Stimulated activated CD4-positive, alpha-beta T cell treated with anti-CD3 and anti-CD28 coated beads, Interleukin-2, amount 100 ng/mL, for 48 hours (primary cell): ENCODE results near the gene DOCK10.
"Not testable (repeated sequence)": the region's sequence is repeated elsewhere in the genome, so short reads cannot be mapped to it uniquely, and the experiment has no call there.

ENCODE experiments used
- DNase-seq, 2 donors: peaks; one replicate each; pipeline ENCODE4 v3.0.0-alpha.2; 2020

DOCK10 gene

DNA sequence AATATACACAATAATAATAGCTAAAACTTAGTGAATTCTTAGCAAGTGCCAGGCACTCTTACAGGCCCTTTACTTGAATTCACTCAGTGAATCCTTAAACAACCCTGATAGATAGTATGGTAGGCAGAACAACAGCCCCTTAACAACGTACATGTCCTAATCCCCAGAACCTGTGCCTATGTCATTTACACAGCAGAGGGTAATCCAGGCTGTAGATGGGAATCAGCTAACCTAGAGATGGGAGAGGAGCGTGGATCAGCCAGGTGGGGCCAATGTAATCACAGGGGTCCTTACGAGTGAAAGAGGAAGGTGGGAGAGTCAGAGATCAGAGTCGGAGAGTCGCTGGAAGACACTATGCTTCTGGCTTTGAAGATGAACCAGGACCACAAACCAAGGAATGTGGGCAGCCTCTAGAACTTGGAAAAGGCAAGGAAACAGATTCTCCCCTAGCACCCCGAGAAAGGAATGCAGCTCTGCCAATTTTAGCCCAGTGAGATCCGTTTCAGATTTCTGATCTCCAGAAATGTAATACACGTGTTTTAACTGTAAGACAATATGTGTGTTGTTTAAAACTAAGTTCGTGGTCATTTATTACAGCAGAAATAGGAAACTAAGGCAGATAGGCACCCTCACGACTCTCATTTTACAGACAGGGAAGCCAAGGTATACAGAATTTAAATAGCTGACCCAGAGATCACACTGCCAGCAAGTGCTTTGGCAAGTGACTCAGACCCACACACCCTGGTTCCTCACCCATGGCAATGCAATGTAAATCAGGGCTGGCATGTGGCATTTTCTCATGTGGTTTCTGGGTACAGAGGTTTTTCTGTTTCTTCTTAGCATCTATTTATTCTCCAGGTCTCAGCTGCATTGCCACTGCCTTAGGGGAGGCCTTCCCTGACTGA, 68.9 kb downstream of the DOCK10 start:
- no peak for DNase-seq

DNA sequence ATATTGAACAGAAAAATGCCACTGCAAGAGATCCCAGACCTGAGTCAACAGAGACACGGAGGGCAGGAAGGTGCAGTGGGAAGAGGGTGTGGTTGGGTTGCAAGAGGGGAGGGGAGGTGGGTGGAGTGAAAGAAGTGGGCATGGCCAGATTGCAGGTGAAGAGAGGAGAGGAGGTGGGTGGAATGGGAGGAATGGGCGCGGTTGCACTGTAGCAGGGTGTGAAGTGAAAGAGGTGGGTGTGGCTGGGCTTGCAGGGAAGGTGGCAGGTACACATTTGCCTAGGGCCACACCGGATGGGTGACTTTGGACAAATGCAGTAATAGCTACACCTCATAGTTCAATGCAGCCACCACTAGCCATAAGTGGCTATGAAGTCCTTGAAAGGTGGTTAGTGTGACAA, 71.1 kb downstream of the DOCK10 start:
- DNase-seq, result no peak

DNA sequence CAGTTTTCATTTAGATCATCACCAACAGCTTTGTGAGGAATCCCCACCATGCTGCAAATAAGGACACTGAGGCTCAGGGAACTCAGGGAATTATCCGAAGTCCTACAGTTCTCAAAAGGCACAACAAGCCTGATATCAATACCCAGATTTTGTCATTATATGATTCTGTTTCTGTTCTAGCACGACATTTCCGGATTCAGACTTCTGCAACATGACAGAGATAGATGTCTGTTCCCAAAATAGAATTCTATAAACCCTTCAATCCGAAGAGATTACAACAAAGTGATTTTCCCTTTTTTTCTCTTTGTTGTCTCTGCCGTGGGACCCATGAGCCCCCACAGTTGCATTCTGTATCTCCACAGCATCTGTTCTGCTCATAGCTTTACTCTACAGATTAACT, 72.0 kb downstream of the DOCK10 start:
- DNase-seq, result no peak

DNA sequence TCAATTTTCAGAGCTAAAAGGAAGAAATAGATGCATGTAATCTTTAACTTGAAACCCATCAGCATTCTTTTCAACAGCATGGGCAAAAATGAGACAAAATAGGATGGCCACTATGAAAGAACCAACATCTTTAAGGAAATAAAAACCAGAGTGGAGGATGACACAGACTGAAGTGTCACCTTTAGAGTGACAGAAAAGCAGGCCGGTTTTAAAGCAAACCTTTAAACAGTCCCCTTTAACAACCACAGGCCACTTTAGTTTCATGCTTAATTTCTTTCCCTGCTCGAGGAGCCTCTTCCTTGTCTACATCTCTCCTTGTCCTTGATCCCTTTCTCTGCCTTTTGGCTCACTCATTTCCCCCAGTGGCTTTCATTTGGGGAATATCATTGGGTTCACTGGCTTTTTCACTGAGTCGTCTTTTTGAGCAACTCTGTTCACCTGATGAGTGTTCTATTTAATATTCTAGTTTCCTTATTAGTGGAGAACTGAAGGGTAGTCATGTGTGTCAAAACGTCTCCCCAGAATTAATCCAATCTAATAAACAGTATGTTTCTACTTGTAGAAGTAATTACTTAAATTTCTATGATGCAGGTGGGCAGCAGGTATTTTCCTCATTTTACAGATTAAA, 72.5 kb downstream of the DOCK10 start:
- DNase-seq, result no peak

DNA sequence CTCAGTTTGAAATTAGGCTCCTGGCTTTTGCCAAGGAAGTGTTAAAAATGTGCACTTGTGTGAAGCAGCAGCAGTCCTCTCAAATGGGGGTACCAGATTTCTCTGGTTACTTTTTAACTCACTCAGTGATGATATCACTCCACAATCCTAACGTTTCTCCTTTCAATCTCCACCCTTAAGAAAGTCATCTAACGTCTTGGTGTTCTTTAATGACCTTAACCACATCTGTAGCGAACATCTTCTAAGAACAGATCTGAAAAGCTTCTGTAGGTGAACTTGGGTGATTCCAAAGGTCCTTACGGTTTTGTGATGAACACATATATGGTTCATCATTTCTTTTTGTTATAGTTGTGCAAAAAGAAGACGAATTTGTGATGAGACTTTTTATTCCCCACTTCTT, 73.2 kb downstream of the DOCK10 start:
- no peak for DNase-seq

DNA sequence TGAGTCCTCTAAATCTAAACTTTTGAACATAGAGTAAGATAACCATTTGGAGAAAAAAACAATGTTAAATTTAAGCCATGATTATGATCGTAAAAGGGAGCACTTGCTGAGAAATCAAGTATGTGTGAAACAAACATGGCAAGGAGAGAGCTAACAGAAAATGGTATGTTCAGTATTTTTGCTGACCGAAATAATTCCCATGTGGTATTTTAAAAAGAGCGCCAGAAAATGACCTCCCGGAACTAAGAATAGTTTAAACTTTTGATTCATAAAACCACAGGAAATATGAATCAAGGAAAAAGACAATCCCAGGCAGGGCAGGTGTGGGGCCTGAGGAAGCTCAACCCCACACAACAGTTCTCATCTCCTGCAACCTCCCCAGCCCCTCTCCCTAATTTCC, 74.2 kb downstream of the DOCK10 start:
- no peak for DNase-seq

DNA sequence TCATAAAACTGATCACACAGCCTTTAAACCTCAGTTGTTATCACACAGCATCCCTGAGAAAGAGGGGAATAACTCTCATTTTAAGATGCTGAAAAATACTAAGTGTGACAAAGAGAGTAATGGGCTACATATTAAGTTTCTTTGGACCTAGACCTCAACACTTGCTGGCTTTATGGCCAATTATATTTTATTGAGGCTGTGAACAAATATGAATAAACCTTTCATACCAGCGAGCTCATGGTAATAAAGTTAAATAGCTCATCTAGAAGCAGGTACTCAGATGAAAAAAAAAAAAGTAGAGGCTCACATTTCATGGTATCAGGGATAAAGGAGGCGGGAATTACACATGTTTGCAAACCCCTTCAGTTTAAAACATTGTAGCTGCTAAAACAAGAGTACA, 75.7 kb downstream of the DOCK10 start:
- DNase-seq, result no peak

DNA sequence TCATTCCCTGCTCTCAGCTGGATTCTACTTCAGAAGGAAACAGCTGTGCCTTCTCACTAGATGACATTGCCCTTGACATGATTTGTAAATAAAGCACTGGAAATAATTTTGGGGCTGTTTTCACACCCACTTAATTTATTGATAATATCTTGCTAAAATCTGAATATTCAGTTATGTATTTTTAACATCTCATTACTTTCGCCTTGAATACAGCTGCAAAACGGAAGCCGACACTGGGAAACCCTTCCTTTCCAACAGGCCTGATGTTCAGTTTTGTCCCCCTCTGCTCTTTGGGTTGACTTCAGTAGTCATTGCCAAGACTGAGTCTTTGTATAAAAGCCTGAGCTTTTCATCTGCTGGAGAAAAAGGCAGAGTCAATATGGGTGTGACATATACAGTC, 82.7 kb downstream of the DOCK10 start:
- no peak for DNase-seq

DNA sequence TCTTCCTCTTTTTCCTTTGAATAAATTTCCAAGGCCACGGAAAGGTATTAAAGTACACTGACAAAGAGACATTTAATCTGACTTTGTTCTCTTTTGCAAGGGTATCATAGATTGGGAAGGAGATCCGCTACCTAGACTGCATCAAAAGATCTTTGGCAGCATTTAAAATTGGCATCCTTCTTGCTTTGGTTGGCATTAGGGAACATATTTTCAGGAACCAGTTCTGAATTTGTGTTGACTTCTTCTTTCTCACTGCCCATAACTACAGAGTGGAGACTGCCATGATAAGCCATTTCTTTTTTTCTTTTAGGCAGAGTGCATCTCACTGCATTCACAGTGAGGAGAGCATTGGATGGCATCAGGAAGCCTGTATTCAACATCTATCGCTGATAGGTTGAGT, 83.4 kb downstream of the DOCK10 start:
- no peak for DNase-seq

DNA sequence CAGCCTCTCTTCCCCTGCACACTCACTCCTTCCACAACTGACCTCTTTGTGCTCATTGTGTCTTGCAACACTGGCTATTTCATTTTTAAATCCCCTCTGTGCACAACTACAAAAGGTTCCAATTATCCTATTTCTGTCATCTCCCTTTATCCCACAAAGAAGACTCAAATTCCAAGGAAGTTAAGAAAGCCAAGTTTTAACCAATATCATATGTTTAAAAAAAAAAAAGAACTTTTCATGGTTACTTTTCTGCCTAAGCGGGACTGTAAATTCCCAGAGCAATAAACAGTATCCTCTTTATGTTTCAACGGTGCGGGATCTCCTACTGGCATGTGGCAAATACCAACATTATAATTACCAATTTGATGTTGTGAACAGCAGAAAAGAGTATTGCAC, 83.8 kb downstream of the DOCK10 start:
- DNase-seq, result no peak

DNA sequence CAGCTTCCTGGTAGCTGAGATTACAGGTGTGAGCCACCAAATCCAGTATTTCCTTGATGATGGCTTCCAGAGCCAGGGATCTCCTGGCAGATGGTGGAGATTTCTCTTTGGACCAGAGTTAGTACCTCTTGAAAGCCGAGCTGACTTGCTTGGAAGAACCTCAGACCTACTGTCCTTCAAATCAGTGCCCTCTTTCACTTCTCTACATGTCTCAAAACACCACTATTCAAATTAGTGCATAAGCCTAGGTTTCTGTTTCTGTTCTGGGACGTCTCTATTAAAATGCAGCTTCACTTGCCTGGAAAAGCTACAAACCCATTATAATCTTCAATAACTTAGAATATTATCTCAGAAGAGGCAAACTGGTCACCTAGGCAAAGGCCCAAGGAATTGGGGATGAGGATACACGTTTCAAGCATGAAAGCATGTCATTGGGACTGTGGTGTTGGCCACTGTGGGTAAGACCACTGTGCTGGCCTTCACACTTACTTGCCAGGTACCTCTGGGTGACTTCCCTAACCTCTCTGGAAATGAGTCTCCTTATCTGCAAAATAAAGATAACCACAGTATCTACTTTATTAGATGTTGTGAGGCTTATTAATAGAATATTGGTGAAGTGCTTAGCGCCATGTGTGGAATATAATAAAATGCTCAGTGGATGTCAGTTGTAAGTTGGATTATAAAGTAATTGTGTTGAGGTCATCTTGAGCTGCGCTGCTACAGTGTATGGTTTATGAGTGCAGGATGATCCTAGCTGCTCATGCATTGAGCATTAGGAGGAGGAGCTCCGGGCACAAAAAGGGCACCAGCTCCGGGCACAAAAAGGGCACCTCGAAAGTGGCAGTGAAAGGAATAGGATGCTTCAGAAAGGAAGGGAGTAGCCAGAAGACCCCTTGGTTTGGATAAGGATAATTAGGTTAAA, 84.5 kb downstream of the DOCK10 start:
- no peak for DNase-seq

DNA sequence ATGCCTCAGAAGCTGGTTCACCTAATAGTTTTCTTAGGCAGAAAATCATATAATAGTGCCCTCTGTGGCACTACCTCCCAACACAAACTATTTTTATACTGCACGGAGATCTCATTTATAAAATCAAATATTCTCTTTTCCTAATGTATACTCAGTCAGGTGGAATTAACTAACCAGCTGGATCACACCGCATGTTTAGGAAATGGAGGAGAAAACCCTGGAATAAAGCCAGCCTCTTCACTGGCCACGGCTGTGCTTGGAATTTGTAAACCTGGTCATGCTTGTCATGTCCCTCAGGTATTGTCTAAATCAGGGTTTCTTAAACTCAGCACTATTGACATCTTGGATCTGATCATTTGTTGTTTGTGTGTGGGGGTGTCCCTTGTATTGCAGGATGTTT, 85.6 kb downstream of the DOCK10 start:
- no peak for DNase-seq

DNA sequence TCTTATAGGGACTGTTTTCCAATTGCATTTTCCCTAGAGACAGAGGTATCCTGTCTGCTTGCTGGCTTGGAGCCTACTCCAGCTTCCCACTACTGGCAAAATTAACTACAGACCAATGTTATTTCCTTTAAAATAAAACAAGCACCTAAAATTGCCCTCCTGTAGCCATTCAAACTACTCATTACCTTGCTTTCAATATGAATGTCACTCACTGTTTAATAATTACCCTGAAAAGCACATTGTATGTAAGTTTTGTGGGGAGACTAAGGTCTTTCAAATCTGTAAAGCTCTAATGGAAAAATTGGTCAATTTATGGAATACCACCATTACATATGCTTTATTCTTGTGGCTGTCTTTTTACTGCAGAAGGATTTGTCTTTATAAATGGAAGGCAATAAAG, 87.3 kb downstream of the DOCK10 start:
- DNase-seq, result no peak

DNA sequence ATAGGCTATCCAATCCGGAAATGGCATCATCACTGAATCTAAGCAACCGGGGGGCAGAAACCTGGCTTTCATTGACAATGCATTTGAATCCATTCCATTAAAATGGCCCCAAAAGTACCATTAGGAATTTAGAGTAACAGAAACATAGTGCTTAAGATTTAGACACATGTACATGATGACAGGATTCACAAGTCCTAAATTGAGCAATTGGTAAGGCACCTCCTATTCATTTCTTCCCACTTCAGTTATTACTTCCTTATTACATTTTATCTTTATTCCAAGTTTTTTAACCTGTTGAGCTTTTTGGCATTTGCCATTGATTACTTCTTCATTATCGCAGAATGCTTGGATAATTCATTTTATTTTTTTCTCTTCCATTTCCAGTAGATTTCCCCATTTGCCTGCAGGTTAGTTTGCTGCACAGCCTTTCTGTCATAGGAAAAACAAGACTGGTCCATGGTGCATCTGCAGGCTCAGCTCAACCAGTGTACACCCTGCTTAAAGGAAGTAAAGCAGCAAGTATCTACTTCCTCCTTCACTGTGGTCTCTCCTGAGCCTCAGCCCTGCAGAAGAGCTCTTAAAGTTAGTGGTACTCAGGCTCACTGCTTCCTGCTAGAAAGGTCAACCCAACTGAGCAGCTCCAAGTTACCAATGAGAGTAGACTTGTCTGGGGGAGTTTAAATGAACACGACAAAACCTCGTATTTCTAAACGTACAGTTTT, 89.2 kb downstream of the DOCK10 start:
- no peak for DNase-seq

DNA sequence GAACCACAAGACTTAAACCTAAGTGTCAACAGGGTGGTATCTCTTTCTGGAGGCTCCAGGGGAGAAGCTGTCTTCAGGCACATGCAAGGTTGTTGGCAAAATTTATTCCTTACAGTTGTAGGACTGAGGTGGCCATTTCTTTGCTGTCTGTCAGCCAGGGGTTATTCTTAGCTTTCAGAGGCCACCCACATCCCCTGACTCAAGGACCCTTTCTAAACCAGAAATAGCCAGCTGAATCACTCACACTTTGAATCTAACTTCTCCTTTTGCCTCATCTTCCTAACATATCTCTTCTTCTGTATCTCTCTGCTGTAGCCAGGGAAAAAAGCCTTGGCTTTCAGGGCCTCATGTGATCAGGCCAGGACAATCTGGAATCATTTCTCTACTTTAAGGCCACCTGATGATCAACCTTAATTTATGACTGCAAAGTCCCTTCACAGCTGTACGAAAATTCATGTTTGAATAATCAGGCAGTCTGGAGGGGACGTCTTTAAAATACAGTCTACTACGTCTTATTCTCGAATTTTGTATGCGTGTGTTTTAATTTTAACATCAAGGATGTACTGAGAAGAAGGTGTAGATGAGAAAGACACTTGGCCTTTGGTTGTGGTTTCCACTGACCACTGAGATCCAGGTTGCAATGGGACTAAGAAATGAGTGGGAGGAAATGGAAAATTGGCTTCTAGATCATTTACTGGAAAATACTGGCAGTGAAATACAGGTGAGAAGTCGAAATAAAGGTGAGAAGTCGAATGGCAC, 90.4 kb downstream of the DOCK10 start:
- DNase-seq, result no peak

DNA sequence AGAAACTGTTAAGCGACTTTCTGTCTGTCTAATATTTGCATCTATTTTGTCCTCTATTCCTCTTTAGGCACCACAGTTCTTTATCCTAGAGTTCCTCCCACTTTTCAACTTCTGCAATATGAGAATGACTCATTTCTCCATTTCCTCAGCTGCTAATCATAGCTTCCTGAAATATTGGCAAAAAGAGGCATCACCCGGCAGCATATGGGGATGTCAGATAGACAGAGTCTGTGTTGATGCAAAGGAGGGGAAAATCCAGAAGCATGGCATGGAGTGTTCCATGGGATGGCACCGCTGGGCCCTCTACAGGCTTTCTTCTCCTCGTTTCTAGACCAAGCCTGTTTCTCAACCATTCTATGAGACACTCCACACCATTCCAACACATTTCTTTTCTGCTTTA, 93.4 kb downstream of the DOCK10 start:
- no peak for DNase-seq

DNA sequence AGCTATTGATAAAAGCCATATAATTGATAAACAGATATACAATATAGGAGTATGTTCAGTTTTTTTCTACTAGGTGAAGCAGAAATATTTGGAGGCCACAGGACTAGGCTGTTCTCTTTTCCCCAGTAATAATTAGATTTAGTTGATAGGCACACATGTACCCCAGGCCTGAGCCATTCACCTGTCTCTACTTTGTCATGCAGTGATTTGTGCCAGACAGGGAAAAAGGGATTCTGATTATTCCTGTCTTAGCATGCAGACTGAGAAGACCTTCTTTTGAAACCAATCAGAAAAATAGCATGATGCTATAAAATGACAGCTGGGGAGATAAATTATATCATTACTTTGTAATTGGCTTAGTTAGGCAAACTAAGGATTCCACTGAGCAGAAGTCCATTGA, 94.3 kb downstream of the DOCK10 start:
- DNase-seq, result no peak

DNA sequence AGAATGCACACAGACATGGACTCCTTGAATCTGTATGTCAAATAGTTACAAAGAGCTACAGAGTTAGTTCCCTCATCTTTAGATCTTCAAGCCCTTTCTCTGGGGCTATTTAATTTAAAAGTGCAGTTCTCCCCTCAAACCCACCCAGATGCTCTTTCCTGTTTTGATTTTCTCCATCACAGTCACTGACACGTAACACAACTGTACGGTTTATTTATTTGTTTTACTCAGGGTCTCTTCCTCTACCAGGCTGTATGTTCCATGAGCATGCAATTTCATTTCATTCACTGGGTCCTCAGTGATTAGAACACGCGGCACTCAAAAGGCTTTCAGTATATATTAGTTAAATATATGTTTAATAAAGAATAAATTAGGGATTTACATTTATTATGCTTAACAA, 94.7 kb downstream of the DOCK10 start:
- no peak for DNase-seq

DNA sequence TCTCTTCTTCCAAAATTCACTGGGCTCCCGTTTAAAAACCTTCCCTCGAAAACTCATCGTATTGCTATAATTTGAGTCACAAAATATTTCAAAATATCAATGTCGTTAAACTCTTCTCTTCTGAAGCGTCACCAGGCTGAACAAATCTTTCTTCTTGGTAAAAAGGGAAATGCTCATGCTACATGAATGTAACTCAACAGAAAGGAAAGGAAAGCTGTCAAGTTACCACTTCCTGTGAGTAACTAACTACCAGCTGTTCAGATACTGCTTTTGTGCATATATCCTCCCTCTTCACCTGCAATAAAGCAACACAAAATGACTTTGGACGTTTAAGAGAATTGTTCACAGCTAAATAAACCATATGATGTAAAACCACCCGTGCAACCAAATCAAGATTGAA, 95.4 kb downstream of the DOCK10 start:
- no peak for DNase-seq

DNA sequence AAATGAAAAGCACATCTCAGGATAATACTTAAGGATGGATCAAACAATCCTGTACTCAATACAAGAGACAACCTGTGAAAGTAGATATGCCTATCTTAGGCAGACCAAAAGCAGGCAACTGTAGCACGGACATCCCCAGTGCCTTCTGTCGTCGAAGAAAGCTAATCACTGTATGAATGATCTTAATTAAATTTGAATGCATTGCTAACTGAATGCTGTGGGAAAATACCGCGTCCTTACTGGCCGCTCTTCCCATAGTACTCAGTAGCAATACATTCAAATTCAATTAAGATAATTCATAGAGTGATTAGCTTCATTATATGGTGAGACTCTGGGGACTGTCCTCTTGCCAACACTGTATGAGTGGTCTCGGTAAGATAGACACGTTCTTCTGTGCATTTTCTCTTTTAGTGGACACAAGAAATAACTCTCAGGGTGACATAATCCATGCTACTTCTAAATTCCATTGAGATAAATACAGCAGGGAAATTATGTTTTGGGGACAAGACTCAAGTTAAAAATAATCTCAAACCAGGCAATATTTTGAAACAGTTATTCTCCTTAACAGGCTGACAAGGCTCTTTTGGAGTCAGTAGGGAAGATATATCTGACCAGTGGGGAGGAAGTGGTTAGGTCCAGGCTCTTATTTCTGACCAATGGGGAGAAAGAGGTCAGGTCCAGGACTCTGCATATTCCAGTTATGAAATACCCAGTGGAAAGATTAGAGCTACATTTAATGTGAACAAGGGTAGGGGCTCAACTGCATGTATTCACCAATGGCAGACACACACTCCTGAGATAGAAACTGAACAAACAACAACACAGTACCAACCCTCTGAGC, 97.3 kb downstream of the DOCK10 start:
- no peak for DNase-seq

DNA sequence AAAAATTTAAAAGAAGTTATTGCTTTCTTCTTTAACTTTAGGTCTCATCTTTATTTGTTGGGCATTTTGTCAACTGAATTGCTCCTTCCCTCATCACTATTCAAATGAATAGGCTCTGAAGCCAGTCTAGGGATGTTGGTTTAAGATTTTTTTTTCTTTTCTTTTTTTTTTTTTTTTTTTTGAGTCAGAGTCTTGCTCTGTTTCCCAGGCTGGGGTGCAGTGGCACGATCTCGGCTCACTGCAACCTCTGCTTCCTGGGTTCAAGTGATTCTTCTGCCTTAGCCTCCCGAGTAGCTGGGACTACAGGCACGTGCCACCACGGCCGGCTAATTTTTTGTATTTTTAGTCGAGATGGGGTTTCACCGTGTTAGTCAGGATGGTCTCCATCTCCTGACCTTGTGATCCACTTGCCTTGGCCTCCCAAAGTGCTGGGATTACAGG, 98.6 kb downstream of the DOCK10 start:
- DNase-seq, result not testable (repeated sequence)
